ENCODE results near the gene EHD4.
A peak's percentile ranks its signal among the peaks of the same experiment; 100 is the strongest.

The EHD4 gene

DNA sequence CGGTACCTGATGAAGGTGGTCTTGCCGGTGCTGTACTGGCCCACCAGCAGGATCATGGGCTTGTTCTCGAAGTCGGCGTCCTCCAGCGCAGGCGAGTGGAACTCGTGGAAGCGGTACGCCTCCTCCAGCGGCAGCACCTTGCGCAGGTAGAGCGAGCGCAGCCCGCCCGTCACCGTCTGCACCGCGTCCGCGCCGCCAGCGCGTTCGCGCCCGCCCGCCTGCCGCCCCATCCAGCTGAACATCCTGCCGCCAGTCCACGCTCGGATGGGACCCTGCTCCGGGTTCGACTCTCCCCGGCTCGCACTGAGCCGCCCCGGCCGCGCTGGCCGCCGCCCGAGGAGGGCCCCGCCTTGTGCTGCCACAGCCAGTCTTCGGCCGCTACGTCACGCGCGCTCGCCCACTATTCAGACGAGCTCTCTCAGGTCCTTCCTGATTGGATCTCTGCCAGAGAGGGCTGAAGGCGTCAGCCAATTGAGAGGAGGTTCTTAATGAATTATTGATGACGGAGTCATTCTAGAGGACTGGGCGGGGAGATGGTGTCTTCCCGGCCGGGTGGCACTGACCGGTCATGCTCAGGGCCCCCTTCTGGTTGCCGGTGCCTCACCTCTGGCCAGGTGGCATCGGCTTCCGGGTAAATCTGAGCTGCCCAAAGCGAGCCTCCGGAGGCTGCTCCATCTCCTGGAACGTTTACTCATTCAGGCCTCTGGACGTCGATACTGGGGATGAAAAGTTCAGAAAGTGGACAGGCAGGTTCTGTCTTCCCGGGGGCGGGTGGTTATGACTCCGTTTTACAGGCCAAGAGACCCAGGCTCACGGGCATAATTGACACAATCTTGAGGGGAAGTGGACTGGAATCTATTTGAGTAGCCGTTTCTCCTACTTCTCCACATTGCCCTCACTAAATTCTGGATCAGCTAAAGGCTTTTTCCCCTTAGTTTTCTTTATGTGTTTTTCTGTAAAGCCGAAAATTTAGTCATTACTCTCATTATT lies at the start of gene EHD4:
EHD4 (minus strand) TSS at position 305 of the 990 bp plus-strand sequence; CDS start at position 242, 63 bp downstream.
- Histone ChIP-seq H3K27me3 (ENCODE audit: insufficient read depth, low read length, poor library complexity) (peaks cover 27% of the 10 kb centered on the region), H3K36me3 (ENCODE audit: insufficient read depth, low read length) (no peaks in the 10 kb centered on the region), H4K20me1 (ENCODE audit: insufficient read depth, low read length) (no peaks in the 10 kb centered on the region), H3K4me3 (ENCODE audit: low read depth in 1 of 2, low read length in 2 of 2) (peak within 1 kb of the TSS; percentile 15 to 59; a peak in 3 of 4 replicates), H3K9ac (ENCODE audit: low read depth, low read length) (peak within 1 kb of the TSS; percentile 33; the same call in 1 of the 2 replicates), H3K4me1 (ENCODE audit: insufficient read depth, low read length) (peaks cover 19% of the 10 kb centered on the region), H2AFZ (ENCODE audit: low read depth, low read length) (peak within 1 kb of the TSS; percentile 58), H3K9me3 (ENCODE audit: insufficient read depth, low read length, severe bottlenecking) (no peaks in the 10 kb centered on the region), H3K4me2 (ENCODE audit: insufficient read depth, low read length) (peak within 1 kb of the TSS; percentile 83), H3K79me2 (ENCODE audit: insufficient read depth, low read length) (no peaks in the 10 kb centered on the region), H3K27ac (ENCODE audit: low read length) (no peak within 1 kb of the TSS)
- peak; percentile 97 for ATAC-seq (ENCODE audit: insufficient read depth, low read depth)
- DNase-seq: peak; percentile 88
- TF ChIP-seq EZH2 (IDR thresholded peaks at IDR 0.05; ENCODE audit: borderline replicate concordance, low read depth, low read length, severe bottlenecking): no peak
- TF ChIP-seq, protein P1, sequence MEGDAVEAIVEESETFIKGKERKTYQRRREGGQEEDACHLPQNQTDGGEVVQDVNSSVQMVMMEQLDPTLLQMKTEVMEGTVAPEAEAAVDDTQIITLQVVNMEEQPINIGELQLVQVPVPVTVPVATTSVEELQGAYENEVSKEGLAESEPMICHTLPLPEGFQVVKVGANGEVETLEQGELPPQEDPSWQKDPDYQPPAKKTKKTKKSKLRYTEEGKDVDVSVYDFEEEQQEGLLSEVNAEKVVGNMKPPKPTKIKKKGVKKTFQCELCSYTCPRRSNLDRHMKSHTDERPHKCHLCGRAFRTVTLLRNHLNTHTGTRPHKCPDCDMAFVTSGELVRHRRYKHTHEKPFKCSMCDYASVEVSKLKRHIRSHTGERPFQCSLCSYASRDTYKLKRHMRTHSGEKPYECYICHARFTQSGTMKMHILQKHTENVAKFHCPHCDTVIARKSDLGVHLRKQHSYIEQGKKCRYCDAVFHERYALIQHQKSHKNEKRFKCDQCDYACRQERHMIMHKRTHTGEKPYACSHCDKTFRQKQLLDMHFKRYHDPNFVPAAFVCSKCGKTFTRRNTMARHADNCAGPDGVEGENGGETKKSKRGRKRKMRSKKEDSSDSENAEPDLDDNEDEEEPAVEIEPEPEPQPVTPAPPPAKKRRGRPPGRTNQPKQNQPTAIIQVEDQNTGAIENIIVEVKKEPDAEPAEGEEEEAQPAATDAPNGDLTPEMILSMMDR (IDR thresholded peaks at IDR 0.05; ENCODE audit: borderline replicate concordance, extremely low read depth, low read length, poor library complexity, severe bottlenecking): no peak

GRCh38 chr15:42021593-42021992 lies 49.2 kb upstream of the EHD4 start:
- H2AFZ ChIP-seq (ENCODE audit: low read depth, low read length): no peak overlapping the region
- H3K4me3 ChIP-seq (ENCODE audit: low read depth in 1 of 2, low read length in 2 of 2): no peak overlapping the region
- no peaks in the 10 kb centered on the region for H4K20me1 ChIP-seq (ENCODE audit: insufficient read depth, low read length)
- H3K4me1 ChIP-seq (ENCODE audit: insufficient read depth, low read length): no peaks in the 10 kb centered on the region
- no peak overlapping the region for H3K4me2 ChIP-seq (ENCODE audit: insufficient read depth, low read length)
- TF ChIP-seq EZH2 (IDR thresholded peaks at IDR 0.05; ENCODE audit: borderline replicate concordance, low read depth, low read length, severe bottlenecking): no peak
- TF ChIP-seq, protein P1 (IDR thresholded peaks at IDR 0.05; ENCODE audit: borderline replicate concordance, extremely low read depth, low read length, poor library complexity, severe bottlenecking): no peak
- DNase-seq (no peak), ATAC-seq (ENCODE audit: insufficient read depth, low read depth) (no peak)
- H3K27ac ChIP-seq (ENCODE audit: low read length): no peak overlapping the region
- no peaks in the 10 kb centered on the region for H3K36me3 ChIP-seq (ENCODE audit: insufficient read depth, low read length)
- H3K79me2 ChIP-seq (ENCODE audit: insufficient read depth, low read length): no peaks in the 10 kb centered on the region
- H3K9me3 ChIP-seq (ENCODE audit: insufficient read depth, low read length, severe bottlenecking): no peaks in the 10 kb centered on the region
- no peak overlapping the region for H3K9ac ChIP-seq (ENCODE audit: low read depth, low read length)
- H3K27me3 ChIP-seq (ENCODE audit: insufficient read depth, low read length, poor library complexity): no peaks in the 10 kb centered on the region

- no peak for ATAC-seq (ENCODE audit: insufficient read depth, low read depth)
- TF ChIP-seq EZH2 (IDR thresholded peaks at IDR 0.05; ENCODE audit: borderline replicate concordance, low read depth, low read length, severe bottlenecking): no peak
- TF ChIP-seq, protein P1 (IDR thresholded peaks at IDR 0.05; ENCODE audit: borderline replicate concordance, extremely low read depth, low read length, poor library complexity, severe bottlenecking): no peak
- H3K27me3 ChIP-seq (ENCODE audit: insufficient read depth, low read length, poor library complexity): no peaks in the 10 kb centered on the region
Measured at GRCh38 chr15:42020713-42021273, 48.4 kb upstream of the EHD4 start, which contains the start of gene PLA2G4E. Gene PLA2G4E (minus strand): TSS chr15:42021042. CDS start chr15:42021030, 12 bp downstream.

More at GRCh38 chr15:42020713-42021273, 48.4 kb upstream of the EHD4 start, which contains the start of gene PLA2G4E:
- Histone ChIP-seq H2AFZ (ENCODE audit: low read depth, low read length) (no peak within 1 kb of the TSS), H3K79me2 (ENCODE audit: insufficient read depth, low read length) (no peaks in the 10 kb centered on the region), H3K4me3 (ENCODE audit: low read depth in 1 of 2, low read length in 2 of 2) (no peak within 1 kb of the TSS), H3K4me2 (ENCODE audit: insufficient read depth, low read length) (no peak within 1 kb of the TSS), H3K4me1 (ENCODE audit: insufficient read depth, low read length) (no peaks in the 10 kb centered on the region), H3K9ac (ENCODE audit: low read depth, low read length) (no peak within 1 kb of the TSS), H3K9me3 (ENCODE audit: insufficient read depth, low read length, severe bottlenecking) (no peaks in the 10 kb centered on the region), H3K27ac (ENCODE audit: low read length) (no peak within 1 kb of the TSS), H3K36me3 (ENCODE audit: insufficient read depth, low read length) (no peaks in the 10 kb centered on the region), H4K20me1 (ENCODE audit: insufficient read depth, low read length) (no peaks in the 10 kb centered on the region)
- no peak for DNase-seq

Data from DND-41 (cell line).